ENCODE data around the gene FRMD4A.

The FRMD4A gene

GRCh38 chr10:13649844-13650520, 680.7 kb downstream of the FRMD4A start:
- DNase-seq (ENCODE audit: low read depth) = no peak

GRCh38 chr10:13648425-13648824, 682.3 kb downstream of the FRMD4A start:
- DNase-seq (ENCODE audit: low read depth) = no peak

- DNase-seq (ENCODE audit: low read depth) = no peak
Observed at GRCh38 chr10:13644866-13645265, 685.9 kb downstream of the FRMD4A start.

GRCh38 chr10:13643016-13643415, 687.7 kb downstream of the FRMD4A start:
- DNase-seq (ENCODE audit: low read depth) = no peak

GRCh38 chr10:13642293-13642692, 688.4 kb downstream of the FRMD4A start:
- DNase-seq (ENCODE audit: low read depth) = no peak

GRCh38 chr10:13637894-13638293, 692.8 kb downstream of the FRMD4A start:
- no peak for DNase-seq (ENCODE audit: low read depth)

GRCh38 chr10:13637303-13637856, 693.3 kb downstream of the FRMD4A start:
- no peak for DNase-seq (ENCODE audit: low read depth)

GRCh38 chr10:13636776-13637175, 693.9 kb downstream of the FRMD4A start:
- DNase-seq (ENCODE audit: low read depth) = no peak

- DNase-seq (ENCODE audit: low read depth) = no peak
Observed at GRCh38 chr10:13634207-13634606, 696.5 kb downstream of the FRMD4A start.

GRCh38 chr10:13633689-13634088, 697.0 kb downstream of the FRMD4A start:
- DNase-seq (ENCODE audit: low read depth) = no peak

GRCh38 chr10:13632884-13633440, 697.8 kb downstream of the FRMD4A start:
- no peak for DNase-seq (ENCODE audit: low read depth)

GRCh38 chr10:13632440-13632839, 698.3 kb downstream of the FRMD4A start:
- DNase-seq (ENCODE audit: low read depth) = no peak

GRCh38 chr10:13631594-13631993, 699.1 kb downstream of the FRMD4A start:
- DNase-seq (ENCODE audit: low read depth) = no peak

GRCh38 chr10:13630231-13630630, 700.5 kb downstream of the FRMD4A start:
- no peak for DNase-seq (ENCODE audit: low read depth)

GRCh38 chr10:13629116-13629515, 701.6 kb downstream of the FRMD4A start:
- DNase-seq (ENCODE audit: low read depth) = no peak

GRCh38 chr10:13628661-13629060, 702.1 kb downstream of the FRMD4A start:
- no peak for DNase-seq (ENCODE audit: low read depth)

- DNase-seq (ENCODE audit: low read depth) = no peak
Observed at GRCh38 chr10:13627459-13628310, 703.0 kb downstream of the FRMD4A start.

- DNase-seq (ENCODE audit: low read depth) = no peak
Observed at GRCh38 chr10:13624630-13625029, 706.1 kb downstream of the FRMD4A start.

- DNase-seq (ENCODE audit: low read depth) = no peak
Observed at GRCh38 chr10:13621931-13622330, 708.8 kb downstream of the FRMD4A start.

- DNase-seq (ENCODE audit: low read depth) = no peak
Observed at GRCh38 chr10:13617116-13617515, 713.6 kb downstream of the FRMD4A start.

- DNase-seq (ENCODE audit: low read depth) = no peak
Observed at GRCh38 chr10:13615650-13616300, 714.9 kb downstream of the FRMD4A start.
